Gastroesophageal sphincter (tissue), 4 donors: ENCODE data around the gene MYCBP2. TPM values are rescaled to one million over a fixed set of nuclear protein-coding genes. Genes with fewer than 3 reads are reported as not detected.
"Not testable (repeated sequence)": the region's sequence is repeated elsewhere in the genome, so short reads cannot be mapped to it uniquely, and the experiment has no call there.

Experiments
- ATAC-seq: fragments of 150-250 bp; one replicate; pipeline ENCODE4 v1.9.1; 2016; ENCODE audit warnings: mild to moderate bottlenecking, moderate library complexity
- H3K27ac ChIP-seq, 4 donors: fragments of 200-600 bp; sonication (generic) in 3 of 4; 1 replicate in 3 of 4; 2 replicates in 1 of 4; pipeline ENCODE4 v1.5.1; 2016 to 2019
- H3K27me3 ChIP-seq: fragments of 200-600 bp; sonication (generic); one replicate; pipeline ENCODE4 v1.5.1; 2019
- H3K36me3 ChIP-seq, 2 donors: fragments of 200-600 bp; sonication (generic); one replicate each; pipeline ENCODE4 v1.5.1; 2019; ENCODE audit warnings: control low read depth in 1 of 2
- H3K4me1 ChIP-seq, 3 donors: fragments of 200-600 bp; sonication (generic); 1 replicate in 2 of 3; 2 replicates in 1 of 3; pipeline ENCODE4 v1.5.1; 2016 to 2019; ENCODE audit warnings: control low read depth in 2 of 3
- H3K4me3 ChIP-seq, 2 donors: fragments of 200-600 bp; sonication (generic); one replicate each; pipeline ENCODE4 v1.5.1; 2019; ENCODE audit warnings: mild to moderate bottlenecking in 1 of 2, moderate library complexity in 1 of 2
- H3K9me3 ChIP-seq, 3 donors: fragments of 200-600 bp; sonication (generic); one replicate each; pipeline ENCODE4 v1.5.1; 2017 to 2019; ENCODE audit warnings: control low read depth in 2 of 3
- CTCF ChIP-seq, 4 experiments: fragments of 200-600 bp in 2 of 4; fragments of 450-650 bp in 2 of 4; sonication (generic) in 1 of 4; IDR thresholded peaks; one replicate each; pipeline ENCODE4 v1.5.1; 2017 to 2019; ENCODE audit warnings: antibody characterized with exemption in 4 of 4, mild to moderate bottlenecking in 2 of 4, moderate library complexity in 2 of 4
- EP300 ChIP-seq: sonication (generic); formaldehyde crosslinking; IDR thresholded peaks from one replicate; pipeline ENCODE4 v1.6.1; 2017; ENCODE audit warnings: antibody characterized with exemption, mild to moderate bottlenecking
- POLR2A ChIP-seq, 2 donors: fragments of 450-650 bp; IDR thresholded peaks; one replicate each; pipeline ENCODE4 v1.6.1; 2017; ENCODE audit warnings: antibody characterized with exemption in 2 of 2, mild to moderate bottlenecking in 2 of 2, moderate library complexity in 1 of 2
- POLR2AphosphoS5 ChIP-seq: sonication (generic); formaldehyde crosslinking; IDR thresholded peaks from one replicate; pipeline ENCODE4 v1.6.1; 2017; ENCODE audit warnings: antibody characterized with exemption
- WGBS, 2 donors: methylation state at CpG; one replicate each; pipeline ENCODE4 v1.1.5; 2018; ENCODE audit warnings: low coverage in 1 of 2; 5-methylcytosine and 5-hydroxymethylcytosine counted together
- total RNA-seq, 4 donors: library from RNA; depleted of rRNA; stranded (reverse); fragments of >200 nt; gene quantifications; one replicate each; pipeline ENCODE4 v1.1.0, GENCODE V29; 2016

Gene MYCBP2
- total RNA-seq, 4 donors from 2014 or later, result 116 to 148 (median 119) TPM

GRCh38 chr13:77207943-77208342, 119.0 kb downstream of the MYCBP2 start:
- TF ChIP-seq POLR2AphosphoS5 (no peak), CTCF (IDR thresholded peaks at IDR 0.05) (no peak), POLR2A (IDR thresholded peaks at IDR 0.05) (no peak), EP300 (no peak)
- WGBS, 2 donors, result 40 to 92% methylated on average over 1 of the region's 1 CpG
- Histone ChIP-seq H3K27me3 (no peaks in the 10 kb centered on the region), H3K27ac (no peak overlapping the region), H3K9me3 (no peaks in the 10 kb centered on the region), H3K4me3 (no peak overlapping the region), H3K4me1 (no peaks in the 10 kb centered on the region), H3K36me3 (peaks cover 0 to 69% of the 10 kb centered on the region in 2 donors)
- no peak for ATAC-seq

- WGBS, 2 donors, result 93 to 97% methylated on average over 3 to 6 of the region's 16 CpGs
- not testable (repeated sequence) for H3K27ac ChIP-seq, ATAC-seq, H3K4me1 ChIP-seq, H3K9me3 ChIP-seq, H3K27me3 ChIP-seq, H3K4me3 ChIP-seq
- peaks cover 0 to 46% of the 10 kb centered on the region in 2 donors for H3K36me3 ChIP-seq
These were observed 127.9 kb downstream of the MYCBP2 start for GRCh38 chr13:77198995-77199394.

GRCh38 chr13:77196052-77196618, 130.8 kb downstream of the MYCBP2 start:
- H3K9me3 ChIP-seq, result no peaks in the 10 kb centered on the region
- WGBS, 2 donors, result 75 to 83% methylated on average over 4 of the region's 4 CpGs
- H3K36me3 ChIP-seq, result peaks cover 0 to 73% of the 10 kb centered on the region in 2 donors
- no peak for ATAC-seq
- H3K4me3 ChIP-seq, result no peak overlapping the region
- no peak for TF ChIP-seq EP300
- TF ChIP-seq POLR2AphosphoS5, result no peak
- no peak for TF ChIP-seq POLR2A (IDR thresholded peaks at IDR 0.05)
- no peak for TF ChIP-seq CTCF (IDR thresholded peaks at IDR 0.05)
- H3K27ac ChIP-seq, result no peak overlapping the region
- no peaks in the 10 kb centered on the region for H3K27me3 ChIP-seq
- no peaks in the 10 kb centered on the region for H3K4me1 ChIP-seq

- Histone ChIP-seq H3K9me3 (no peaks in the 10 kb centered on the region), H3K36me3 (peaks cover 0 to 85% of the 10 kb centered on the region in 2 donors), H3K27ac (no peak overlapping the region), H3K4me1 (no peaks in the 10 kb centered on the region), H3K4me3 (no peak overlapping the region), H3K27me3 (no peaks in the 10 kb centered on the region)
- no peak for ATAC-seq
- 85 to 94% methylated on average over 1 of the region's 1 CpG for WGBS, 2 donors
- TF ChIP-seq EP300 (no peak), POLR2AphosphoS5 (no peak), CTCF (IDR thresholded peaks at IDR 0.05) (no peak)
These were observed 136.4 kb downstream of the MYCBP2 start for GRCh38 chr13:77190349-77190958.

GRCh38 chr13:77185721-77186120, 141.2 kb downstream of the MYCBP2 start:
- TF ChIP-seq CTCF (IDR thresholded peaks at IDR 0.05), result no peak
- TF ChIP-seq EP300, result no peak
- no peak for TF ChIP-seq POLR2A (IDR thresholded peaks at IDR 0.05)
- TF ChIP-seq POLR2AphosphoS5, result no peak
- ATAC-seq, result no peak
- H3K4me3 ChIP-seq, result no peak overlapping the region
- no peaks in the 10 kb centered on the region for H3K27me3 ChIP-seq
- no peaks in the 10 kb centered on the region for H3K9me3 ChIP-seq
- WGBS, 2 donors, result 93 to 100% methylated on average over 2 to 3 of the region's 3 CpGs
- H3K4me1 ChIP-seq, result no peaks in the 10 kb centered on the region
- no peak overlapping the region for H3K27ac ChIP-seq
- H3K36me3 ChIP-seq, result peaks cover 1 to 89% of the 10 kb centered on the region in 2 donors
